ENCODE data around the gene RTP5.
"Not testable (repeated sequence)": the region's sequence is repeated elsewhere in the genome, so short reads cannot be mapped to it uniquely, and the experiment has no call there.

The RTP5 gene

GRCh38 chr2:241904011-241904718 lies 34.6 kb downstream of the RTP5 start:
- DNase-seq: no peak

GRCh38 chr2:241904791-241905710 lies 35.5 kb downstream of the RTP5 start:
- DNase-seq: no peak

DNA sequence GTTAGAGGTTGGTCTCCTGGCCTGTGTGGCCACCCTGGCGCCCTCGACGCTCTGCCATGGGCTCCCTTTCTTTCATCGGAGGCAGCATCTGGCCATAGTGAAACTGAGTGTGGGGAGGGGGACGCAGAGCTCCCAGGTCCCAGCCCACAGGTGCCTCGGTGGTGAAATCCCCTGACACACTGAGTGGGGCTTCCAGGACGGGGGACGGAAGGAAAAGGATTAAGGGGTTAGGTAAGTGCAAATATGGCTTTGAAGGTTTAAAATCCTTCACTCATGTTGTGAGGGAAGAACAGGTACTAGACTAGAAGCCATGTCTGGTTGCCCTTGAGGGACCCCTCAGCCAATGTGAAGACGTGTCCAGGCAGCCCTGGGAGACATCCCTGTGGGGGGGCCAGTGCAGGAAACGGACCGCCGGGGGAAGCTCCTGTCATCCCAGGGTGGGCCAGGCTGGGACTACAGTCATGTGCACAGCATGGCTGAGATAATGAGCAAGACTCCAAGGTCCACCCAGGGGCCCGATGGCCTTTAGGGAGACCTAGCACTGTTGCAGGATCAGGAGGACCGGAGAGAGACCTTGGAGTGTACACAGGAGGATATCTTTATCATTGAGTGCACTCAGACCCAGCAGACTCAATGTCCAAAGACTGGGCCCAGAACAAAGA lies 36.3 kb downstream of the RTP5 start:
- no peak for DNase-seq

DNA sequence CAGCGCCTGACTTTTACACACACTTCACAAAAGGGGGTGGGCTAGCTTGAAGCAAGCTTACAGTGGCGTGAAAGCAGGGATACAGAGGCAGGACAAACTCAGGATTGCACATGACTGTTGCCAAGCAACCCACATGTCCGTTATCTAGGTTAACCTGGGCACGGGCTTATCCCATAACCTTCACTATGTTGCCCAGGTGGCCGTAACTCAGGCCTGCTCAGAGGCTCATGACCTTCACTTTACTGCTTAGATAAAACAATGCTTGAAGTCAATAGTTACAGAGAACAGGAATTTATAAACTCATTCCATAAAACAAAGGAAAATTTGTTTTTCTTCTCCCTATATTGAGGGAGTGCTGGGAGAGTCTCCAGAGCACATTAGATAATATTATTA lies 36.8 kb downstream of the RTP5 start:
- DNase-seq: not testable (repeated sequence)

GRCh38 chr2:241906826-241907570 lies 37.5 kb downstream of the RTP5 start:
- no peak for DNase-seq

GRCh38 chr2:241907831-241908230 lies 38.3 kb downstream of the RTP5 start:
- DNase-seq: not testable (repeated sequence)

DNA sequence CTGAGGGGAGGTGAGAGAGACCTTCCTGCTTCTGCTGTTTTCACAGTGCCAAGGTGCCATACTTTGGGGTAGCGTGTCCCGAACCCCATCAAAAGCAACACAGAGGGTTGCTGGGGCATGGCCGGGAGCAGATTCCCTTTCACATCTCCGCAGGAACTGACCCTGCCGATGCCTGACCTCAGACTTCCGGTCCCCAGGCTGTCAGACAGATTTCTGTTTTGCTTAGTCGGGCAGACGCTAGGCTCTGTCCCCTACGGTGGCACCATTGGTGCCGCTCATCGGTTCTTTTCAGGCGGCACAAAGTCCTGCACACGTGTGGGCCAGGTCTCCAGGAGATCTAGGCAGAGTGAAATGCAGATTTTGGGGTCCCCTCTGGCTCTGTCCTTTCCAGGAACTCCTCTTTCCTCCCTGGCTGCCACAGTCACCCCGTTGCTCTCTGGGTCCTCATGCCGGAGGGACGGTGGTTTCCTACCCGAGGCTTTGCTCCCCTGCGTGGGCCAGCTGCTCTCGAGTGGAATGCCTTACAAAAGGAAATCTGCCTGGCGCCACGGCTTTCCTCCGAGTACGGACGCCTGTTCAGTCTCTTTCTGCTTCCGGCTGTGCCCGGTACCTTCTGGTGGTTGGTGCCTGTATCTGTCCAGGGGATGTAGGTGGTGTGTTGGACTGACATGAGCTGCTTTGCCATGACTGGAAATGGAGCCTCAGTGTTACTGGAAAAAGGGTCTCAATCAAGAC lies 39.3 kb downstream of the RTP5 start:
- no peak for DNase-seq

DNA sequence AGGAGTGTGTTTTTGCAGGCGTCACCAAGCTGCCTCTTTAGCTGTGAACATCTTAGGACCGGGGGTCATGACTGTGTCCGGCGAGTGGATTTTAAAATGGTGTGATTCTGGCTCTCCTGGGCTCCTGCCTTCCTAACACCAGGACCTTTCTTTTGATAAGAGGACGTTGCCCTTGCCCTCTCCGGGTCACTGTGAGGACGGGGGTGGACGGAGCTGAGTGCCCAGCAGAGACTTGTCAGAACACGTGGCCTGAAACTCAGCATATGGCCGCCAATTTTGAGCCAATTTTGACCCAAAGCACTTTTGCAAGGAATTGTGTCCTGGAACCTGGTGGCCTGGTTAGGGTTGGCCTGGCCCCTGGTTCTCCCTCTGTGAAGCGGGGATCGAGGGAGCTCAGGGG lies 40.2 kb downstream of the RTP5 start:
- no peak for DNase-seq

DNA sequence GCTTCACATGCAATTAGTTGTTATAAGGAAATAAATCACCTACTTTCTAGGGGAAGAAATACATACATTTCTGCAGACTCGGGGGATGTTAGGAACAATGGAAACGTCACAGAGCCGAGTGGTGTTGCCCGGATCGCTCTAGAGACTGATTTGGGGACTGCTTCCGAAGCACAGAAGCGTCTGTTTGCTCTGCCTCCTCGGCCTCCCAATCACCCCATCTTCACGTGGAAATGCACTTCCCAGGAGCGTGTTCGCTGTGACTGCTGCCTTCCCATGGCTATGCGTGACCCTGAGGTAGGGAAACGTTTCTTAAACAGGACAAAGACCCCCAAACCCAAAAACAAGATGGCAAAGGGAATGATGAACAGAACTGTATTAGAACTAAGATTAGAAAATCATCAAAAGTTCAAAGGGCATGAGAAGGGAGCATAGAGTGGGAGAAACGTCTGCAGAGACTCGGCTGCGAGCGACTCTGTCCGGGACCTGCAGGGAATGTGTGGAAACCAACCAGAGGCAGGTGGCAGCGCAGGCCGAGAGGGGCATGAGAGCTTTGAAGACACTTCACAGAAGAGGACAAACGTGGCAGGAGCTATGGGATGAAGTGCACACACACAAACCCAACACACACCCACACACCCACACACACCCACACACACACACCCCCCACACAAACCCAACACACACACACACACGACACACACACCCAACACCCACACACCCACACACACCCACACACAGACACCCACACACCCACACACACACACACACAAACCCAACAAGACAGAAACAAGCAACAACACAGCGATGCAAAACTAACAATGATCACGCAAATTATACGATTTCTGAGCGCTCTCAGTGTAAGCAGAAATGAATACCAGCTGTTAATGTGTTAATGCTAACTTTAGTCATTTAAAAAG lies 41.3 kb downstream of the RTP5 start:
- DNase-seq: no peak

DNA sequence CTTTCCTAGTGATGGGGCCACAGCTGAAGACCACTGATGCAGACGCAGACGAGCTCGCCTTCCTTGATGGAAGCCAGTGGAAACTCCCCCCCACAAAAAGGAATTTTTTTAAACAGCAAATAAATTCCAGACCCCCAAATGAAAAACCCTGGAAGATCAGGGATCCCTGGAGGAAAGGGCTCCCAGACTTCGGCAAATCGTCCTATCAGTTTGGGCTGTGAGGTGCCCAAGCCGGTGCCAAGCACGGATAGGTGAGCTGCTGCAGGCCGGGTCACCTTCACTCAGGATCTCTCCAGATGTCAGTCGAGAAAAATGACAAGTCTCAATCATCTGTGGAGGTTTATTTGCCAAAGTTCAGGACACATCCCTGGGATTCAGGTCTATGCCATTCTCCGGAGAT lies 42.0 kb downstream of the RTP5 start:
- DNase-seq: no peak

GRCh38 chr2:241912021-241912555 lies 42.6 kb downstream of the RTP5 start:
- DNase-seq: no peak

- DNase-seq: no peak
Measured at GRCh38 chr2:241913703-241914102, 44.2 kb downstream of the RTP5 start.

DNA sequence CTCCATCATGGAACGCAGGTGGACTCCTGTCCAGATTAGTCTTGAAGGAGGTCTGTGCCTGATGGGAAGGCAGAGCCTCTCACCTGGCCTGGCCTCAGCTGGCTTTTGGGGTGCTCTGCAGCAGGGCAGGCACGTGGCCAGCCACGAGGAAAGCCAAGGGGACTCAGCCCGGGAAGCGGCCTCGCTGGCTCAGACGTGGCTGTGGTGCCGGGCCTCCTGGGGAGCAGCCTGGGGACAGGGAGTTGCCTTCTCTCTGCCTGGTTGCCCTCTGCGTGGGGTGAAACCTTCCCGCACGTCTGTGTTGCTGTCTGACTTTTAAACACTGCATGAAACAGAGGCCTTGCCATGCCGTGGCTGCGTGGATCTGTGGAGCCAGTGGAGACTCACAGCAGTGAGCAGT lies 45.0 kb downstream of the RTP5 start:
- DNase-seq: no peak

GRCh38 chr2:241921631-241922030 lies 52.1 kb downstream of the RTP5 start:
- not testable (repeated sequence) for DNase-seq

- DNase-seq: no peak
Measured at GRCh38 chr2:241922411-241922810, 52.9 kb downstream of the RTP5 start.

- not testable (repeated sequence) for DNase-seq
Measured at GRCh38 chr2:241922816-241923601, 53.5 kb downstream of the RTP5 start.

Data from activated gamma-delta T cell treated with Interleukin-2 at 50 U/mL for 16 hours (primary cell).